22Rv1 (cell line): ENCODE results near the gene MANSC1.

ENCODE experiments used
- ZFX ChIP-seq: fragments of 450-650 bp; IDR thresholded peaks from 2 replicates; pipeline ENCODE4 v1.6.1; 2017; ENCODE audit warnings: antibody characterized with exemption, borderline replicate concordance
- TF ChIP-seq, protein P1 (sequence below): fragments of 450-650 bp; IDR thresholded peaks from 2 replicates; pipeline ENCODE4 v1.5.1; 2017; ENCODE audit warnings: mild to moderate bottlenecking

DNA sequence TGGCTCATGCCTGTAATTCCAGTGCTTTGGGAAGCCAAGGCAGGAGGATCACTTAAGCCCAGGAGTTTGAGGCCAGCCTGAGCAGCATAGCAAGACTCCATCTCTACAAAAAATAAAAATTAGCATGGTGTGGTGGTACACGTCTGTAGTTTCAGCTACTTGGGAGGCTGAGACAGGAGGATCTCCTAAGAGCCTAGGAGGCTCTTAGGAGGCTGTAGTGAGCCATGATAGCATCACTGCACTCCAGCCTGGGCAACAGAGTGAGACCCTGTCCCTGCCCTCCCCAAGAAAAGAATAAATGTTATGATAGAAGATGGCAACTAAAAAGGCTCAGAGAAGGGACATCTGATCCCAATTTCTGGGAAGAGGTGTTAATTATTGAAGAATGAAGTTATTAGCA lies 3.2 kb upstream of the MANSC1 start:
- TF ChIP-seq, protein P1, sequence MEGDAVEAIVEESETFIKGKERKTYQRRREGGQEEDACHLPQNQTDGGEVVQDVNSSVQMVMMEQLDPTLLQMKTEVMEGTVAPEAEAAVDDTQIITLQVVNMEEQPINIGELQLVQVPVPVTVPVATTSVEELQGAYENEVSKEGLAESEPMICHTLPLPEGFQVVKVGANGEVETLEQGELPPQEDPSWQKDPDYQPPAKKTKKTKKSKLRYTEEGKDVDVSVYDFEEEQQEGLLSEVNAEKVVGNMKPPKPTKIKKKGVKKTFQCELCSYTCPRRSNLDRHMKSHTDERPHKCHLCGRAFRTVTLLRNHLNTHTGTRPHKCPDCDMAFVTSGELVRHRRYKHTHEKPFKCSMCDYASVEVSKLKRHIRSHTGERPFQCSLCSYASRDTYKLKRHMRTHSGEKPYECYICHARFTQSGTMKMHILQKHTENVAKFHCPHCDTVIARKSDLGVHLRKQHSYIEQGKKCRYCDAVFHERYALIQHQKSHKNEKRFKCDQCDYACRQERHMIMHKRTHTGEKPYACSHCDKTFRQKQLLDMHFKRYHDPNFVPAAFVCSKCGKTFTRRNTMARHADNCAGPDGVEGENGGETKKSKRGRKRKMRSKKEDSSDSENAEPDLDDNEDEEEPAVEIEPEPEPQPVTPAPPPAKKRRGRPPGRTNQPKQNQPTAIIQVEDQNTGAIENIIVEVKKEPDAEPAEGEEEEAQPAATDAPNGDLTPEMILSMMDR, result no peak
- no peak for TF ChIP-seq ZFX
